ENCODE results near the gene TEF.

DNA sequence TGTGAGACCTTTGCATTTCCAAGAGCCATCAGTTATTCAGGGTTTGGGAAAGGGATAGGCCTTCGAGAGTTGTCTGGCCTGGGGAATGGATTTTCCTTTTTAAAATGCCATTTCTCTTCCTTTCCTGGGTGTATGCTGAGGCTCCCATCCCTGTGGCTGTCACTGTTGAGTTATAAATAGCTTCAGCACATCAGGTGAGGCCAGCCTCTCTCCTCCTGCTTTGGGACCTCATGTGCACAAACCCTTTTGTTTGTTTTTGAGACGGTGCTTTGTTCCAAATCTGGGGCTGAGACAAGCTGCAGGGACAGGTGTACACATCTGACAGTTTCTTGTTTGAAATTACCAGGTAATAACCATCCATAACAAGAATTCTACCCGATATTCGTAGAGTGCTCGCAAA, 1.3 kb downstream of the TEF start:
- TF ChIP-seq, protein P1, sequence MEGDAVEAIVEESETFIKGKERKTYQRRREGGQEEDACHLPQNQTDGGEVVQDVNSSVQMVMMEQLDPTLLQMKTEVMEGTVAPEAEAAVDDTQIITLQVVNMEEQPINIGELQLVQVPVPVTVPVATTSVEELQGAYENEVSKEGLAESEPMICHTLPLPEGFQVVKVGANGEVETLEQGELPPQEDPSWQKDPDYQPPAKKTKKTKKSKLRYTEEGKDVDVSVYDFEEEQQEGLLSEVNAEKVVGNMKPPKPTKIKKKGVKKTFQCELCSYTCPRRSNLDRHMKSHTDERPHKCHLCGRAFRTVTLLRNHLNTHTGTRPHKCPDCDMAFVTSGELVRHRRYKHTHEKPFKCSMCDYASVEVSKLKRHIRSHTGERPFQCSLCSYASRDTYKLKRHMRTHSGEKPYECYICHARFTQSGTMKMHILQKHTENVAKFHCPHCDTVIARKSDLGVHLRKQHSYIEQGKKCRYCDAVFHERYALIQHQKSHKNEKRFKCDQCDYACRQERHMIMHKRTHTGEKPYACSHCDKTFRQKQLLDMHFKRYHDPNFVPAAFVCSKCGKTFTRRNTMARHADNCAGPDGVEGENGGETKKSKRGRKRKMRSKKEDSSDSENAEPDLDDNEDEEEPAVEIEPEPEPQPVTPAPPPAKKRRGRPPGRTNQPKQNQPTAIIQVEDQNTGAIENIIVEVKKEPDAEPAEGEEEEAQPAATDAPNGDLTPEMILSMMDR (IDR thresholded peaks at IDR 0.05), result no peak
- TF ChIP-seq POLR2A (IDR thresholded peaks at IDR 0.05) (no peak), POLR2AphosphoS5 (IDR thresholded peaks at IDR 0.05) (no peak)
